Cardiac fibroblast (primary cell): Measurements from ENCODE around the gene EFNA3.

ENCODE experiments used
- DNase-seq, 2 donors: peaks; one replicate each; pipeline versions ENCODE4 v3.0.0 to v3.0.0-alpha.2; 2010; ENCODE audit warnings: low read depth in 2 of 2
- H3K4me3 ChIP-seq, 2 donors: replicated peaks in 1 of 2; 1 replicate in 1 of 2; 2 replicates in 1 of 2; pipeline ENCODE4 v1.5.1; 2011; ENCODE audit warnings: low read depth in 2 of 2, low read length in 2 of 2, mild to moderate bottlenecking in 2 of 2, moderate library complexity in 1 of 2
- TF ChIP-seq, protein P1 (sequence below): IDR thresholded peaks from one replicate; pipeline ENCODE4 v1.5.1; 2011; ENCODE audit warnings: low read depth, mild to moderate bottlenecking, low read length, inconsistent platforms

EFNA3 gene

DNA sequence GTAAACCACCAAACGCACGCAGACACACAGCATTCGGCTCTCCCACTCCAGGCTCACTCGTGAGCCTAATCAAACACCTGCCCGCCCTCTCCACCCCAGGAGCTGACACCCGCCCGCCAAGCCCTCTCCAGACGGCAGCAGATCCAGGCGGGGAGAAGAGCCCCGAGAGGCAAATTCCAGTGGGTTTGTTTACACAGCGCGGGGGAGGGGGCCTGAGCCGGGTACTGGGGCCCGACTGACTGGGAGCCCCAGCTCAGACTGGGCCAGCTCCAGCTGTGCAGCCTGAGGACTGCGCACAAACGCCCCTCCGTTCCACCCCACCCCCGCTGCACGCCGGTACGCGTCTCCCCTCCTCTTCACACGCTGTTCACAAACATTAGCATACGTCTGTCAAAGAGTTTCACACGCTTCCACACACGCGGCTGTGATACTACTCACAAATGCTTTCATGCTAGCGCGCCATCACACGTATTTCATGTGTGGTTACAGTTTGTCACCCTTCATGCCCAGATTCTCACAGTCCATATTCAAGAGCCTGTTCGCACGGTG, 48.0 kb downstream of the EFNA3 start:
- peak overlapping the region; percentile 23 to 55 for H3K4me3 ChIP-seq
- TF ChIP-seq, protein P1, sequence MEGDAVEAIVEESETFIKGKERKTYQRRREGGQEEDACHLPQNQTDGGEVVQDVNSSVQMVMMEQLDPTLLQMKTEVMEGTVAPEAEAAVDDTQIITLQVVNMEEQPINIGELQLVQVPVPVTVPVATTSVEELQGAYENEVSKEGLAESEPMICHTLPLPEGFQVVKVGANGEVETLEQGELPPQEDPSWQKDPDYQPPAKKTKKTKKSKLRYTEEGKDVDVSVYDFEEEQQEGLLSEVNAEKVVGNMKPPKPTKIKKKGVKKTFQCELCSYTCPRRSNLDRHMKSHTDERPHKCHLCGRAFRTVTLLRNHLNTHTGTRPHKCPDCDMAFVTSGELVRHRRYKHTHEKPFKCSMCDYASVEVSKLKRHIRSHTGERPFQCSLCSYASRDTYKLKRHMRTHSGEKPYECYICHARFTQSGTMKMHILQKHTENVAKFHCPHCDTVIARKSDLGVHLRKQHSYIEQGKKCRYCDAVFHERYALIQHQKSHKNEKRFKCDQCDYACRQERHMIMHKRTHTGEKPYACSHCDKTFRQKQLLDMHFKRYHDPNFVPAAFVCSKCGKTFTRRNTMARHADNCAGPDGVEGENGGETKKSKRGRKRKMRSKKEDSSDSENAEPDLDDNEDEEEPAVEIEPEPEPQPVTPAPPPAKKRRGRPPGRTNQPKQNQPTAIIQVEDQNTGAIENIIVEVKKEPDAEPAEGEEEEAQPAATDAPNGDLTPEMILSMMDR: no peak
- peak in 1 of 2 donors; percentile 26 for DNase-seq

DNA sequence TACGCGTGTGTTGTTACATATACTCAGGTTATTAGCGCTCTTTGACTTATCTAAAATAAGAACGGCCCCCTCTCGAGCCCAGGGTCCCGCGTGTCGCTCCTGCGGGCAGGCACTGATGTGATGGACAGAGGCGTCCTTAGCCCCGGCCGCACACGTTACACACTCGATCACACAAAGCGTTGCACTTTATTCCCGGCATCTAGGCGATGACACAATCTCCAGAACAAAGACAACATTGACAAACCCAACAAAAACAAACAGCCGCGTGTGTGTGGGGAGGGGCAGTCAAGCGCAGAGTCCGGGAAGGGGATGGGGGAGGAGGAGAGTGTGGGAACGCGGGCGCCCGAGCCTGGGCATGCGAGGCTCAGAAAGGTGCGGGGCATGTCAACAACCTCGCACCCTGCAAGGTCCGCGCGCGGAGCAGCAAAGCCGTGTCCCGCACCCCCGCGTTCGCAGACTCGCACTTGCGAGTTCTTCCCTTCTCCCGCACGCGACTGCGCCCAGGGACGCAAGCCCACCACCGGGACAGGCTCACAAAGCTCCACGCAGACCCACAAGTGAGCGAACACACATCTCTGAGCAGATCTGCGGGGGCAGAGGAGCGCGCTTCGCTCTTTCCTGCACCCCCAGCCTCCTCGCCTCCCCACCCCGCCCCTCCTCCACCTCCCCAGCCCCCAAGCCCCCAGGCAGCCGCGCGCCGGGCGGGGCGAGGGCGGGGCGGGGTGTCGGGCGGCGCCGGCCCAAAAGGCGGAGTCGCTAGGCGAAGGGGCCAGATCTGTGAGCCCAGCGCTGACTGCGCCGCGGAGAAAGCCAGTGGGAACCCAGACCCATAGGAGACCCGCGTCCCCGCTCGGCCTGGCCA, 48.7 kb downstream of the EFNA3 start, which contains the start of gene EFNA1:
TSS of gene EFNA1 (plus strand) at position 772 of the 862 bp plus-strand sequence. CDS start 102 bp downstream, outside the sequence.
- TF ChIP-seq, protein P1: no peak
- H3K4me3 ChIP-seq: peak within 1 kb of the TSS; percentile 55 to 75
- peak; percentile 75 to 81 for DNase-seq

DNA sequence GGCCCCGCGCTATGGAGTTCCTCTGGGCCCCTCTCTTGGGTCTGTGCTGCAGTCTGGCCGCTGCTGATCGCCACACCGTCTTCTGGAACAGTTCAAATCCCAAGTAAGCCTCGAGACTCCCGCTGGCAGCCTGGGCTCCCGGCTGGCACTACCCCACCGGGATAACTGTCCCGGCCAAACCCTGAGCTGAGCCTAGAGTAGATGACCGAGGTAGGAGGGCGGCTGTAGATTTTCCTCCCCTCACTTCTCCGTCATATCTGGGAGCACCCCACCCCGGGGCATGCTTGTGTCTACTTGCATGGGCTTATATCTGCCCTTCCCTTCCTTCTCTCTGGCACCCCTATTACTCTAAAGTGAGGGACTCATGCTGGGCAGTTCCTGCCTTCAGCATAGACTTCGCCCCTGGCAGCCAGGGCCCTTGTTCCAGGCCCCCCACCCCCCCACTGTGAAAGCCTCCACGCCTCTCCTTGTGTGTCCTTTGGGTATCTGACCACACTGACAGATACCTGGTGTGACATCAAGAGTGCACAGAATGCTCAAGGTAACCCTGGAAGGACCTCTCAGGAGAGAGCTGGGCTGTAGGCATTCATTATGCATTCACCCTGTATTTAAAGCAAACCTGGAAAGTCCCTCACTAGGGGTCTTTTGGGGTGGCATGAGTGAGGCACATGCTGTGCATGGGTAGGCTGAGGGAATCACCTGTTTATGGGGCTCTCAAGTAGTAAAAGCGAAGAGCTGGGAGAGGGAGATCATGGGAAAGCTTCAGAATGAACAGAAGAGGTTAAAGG, 49.5 kb downstream of the EFNA3 start:
- DNase-seq: no peak
- TF ChIP-seq, protein P1: no peak
- peak overlapping the region; percentile 55 to 75 for H3K4me3 ChIP-seq

DNA sequence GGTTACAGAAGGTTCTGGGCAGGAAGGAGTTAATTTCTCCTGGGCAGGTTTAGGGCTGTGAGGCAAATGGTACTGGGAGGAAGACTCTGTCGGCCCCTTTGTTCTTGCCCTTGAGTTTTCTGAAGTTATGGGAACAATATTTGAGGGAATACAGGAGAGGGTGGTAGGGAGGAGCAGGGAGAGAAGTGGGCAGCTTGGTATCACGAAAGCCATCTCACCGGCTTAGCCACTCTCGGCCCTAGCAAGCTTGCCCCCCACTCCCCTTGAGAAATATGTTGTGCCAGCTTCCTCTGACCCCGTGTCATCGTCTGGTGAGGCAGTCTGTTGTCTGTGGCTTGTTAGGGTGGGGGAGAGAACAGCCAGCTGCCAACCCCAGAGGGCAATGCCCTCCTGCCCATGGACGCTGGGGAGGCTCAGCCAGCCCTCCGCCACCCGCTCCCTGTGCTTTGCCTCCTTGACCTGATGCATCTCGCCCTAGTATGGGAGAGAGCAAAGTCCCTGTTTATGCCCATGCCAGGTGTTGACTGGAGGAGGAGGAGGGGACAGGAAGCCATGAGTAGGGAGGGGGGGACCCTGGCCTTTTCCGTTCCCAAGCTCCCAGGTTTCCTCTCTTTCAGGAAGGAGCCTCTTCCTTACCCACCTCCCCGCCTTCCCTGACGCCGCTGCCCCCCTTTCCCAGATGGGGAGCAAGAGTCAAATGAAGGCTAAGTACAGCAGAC, 50.3 kb downstream of the EFNA3 start:
- TF ChIP-seq, protein P1: no peak
- DNase-seq: peak in 1 of 2 donors; percentile 30
- peak overlapping the region; percentile 55 to 75 for H3K4me3 ChIP-seq

DNA sequence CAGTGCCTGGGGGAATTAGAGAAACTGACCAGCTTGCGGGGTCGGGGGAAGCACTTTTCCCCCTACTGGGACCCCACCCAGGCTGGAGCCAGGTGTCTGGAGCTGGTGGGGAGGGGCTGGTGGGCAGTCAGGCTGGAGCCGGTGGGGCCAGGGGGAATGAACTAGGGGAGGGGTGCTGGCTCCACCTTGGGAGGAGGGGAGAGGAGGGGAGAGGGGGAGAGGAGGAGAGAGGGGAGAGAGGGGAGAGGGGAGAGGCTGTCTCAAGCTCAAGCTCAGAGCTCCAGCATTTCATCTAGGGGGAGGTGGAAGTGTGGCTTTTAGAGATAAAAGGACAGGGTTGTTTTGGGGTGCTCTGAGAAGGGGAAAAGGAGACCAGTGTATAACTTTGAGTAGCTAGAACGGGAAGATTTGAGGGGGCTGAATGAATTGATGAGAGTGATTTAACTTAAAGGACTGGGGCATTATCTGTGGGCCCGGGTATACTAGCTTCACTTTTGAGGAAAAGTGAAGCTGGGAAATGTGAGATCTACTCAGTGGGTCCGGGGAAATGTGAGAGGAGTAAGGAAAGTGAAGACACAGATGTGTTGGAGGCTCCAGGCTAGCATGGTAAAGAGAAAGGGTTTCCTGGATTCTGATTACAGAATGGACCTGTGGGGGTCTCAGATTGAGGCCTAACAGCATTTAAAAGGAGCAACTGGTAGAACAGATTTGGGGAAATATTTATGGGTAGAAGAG, 51.8 kb downstream of the EFNA3 start:
- TF ChIP-seq, protein P1: no peak
- no peak for DNase-seq
- H3K4me3 ChIP-seq: peak overlapping the region; percentile 7 to 27
